Right hindlimb (tissue), 1 donor: ENCODE data around the gene AHDC1.

Experiments
- DNase-seq: peaks from one replicate; pipeline ENCODE4 v3.0.0-alpha.2; 2018

Gene AHDC1

GRCh38 chr1:27576806-27577227, 27.1 kb downstream of the AHDC1 start:
- peak; percentile 35 for DNase-seq

- DNase-seq = peak; percentile 81
Measured at GRCh38 chr1:27575840-27576331, 28.1 kb downstream of the AHDC1 start.

- peak; percentile 92 for DNase-seq
Measured at GRCh38 chr1:27574871-27575831, 28.8 kb downstream of the AHDC1 start.

GRCh38 chr1:27574001-27574781, 29.8 kb downstream of the AHDC1 start:
- DNase-seq = no peak

- DNase-seq = no peak
Measured at GRCh38 chr1:27572679-27573426, 31.1 kb downstream of the AHDC1 start.

GRCh38 chr1:27572019-27572678, 31.8 kb downstream of the AHDC1 start:
- DNase-seq = no peak

GRCh38 chr1:27571439-27572018, 32.4 kb downstream of the AHDC1 start:
- peak; percentile 73 for DNase-seq

GRCh38 chr1:27570784-27571183, 33.2 kb downstream of the AHDC1 start:
- no peak for DNase-seq

- no peak for DNase-seq
Measured at GRCh38 chr1:27570356-27570755, 33.6 kb downstream of the AHDC1 start.

GRCh38 chr1:27569506-27570291, 34.2 kb downstream of the AHDC1 start:
- no peak for DNase-seq

- no peak for DNase-seq
Measured at GRCh38 chr1:27569088-27569460, 34.9 kb downstream of the AHDC1 start.

- peak; percentile 94 for DNase-seq
Measured at GRCh38 chr1:27568300-27569087, 35.5 kb downstream of the AHDC1 start.

- no peak for DNase-seq
Measured at GRCh38 chr1:27567971-27568299, 36.0 kb downstream of the AHDC1 start.

- no peak for DNase-seq
Measured at GRCh38 chr1:27567146-27567526, 36.8 kb downstream of the AHDC1 start.

GRCh38 chr1:27566462-27567145, 37.3 kb downstream of the AHDC1 start:
- DNase-seq = no peak

GRCh38 chr1:27564710-27565649, 39.0 kb downstream of the AHDC1 start:
- DNase-seq = no peak

- no peak for DNase-seq
Measured at GRCh38 chr1:27563591-27564471, 40.1 kb downstream of the AHDC1 start.

- no peak for DNase-seq
Measured at GRCh38 chr1:27563341-27563590, 40.7 kb downstream of the AHDC1 start.
